Activated CD8-positive, alpha-beta memory T cell treated with anti-CD3 and anti-CD28 coated beads, Interleukin-2, amount 10 ng/mL, durations not matched to agents 7 days and 5 days (primary cell): ENCODE results near the gene SLC22A23. TPM values are rescaled to one million over a fixed set of nuclear protein-coding genes. Genes with fewer than 3 reads are reported as not detected.

Source experiments
- ATAC-seq: fragments of 150-1000 bp; cut with Tn5 transposase; one replicate; pipeline ENCODE4 v1.10.0; 2021; ENCODE audit warnings: moderate library complexity
- CTCF ChIA-PET: fragments of 350-600 bp; sonication (Branson Sonifier 250); formaldehyde crosslinking; loops from one replicate; lab custom pipeline; 2021; ENCODE audit warnings: antibody characterized with exemption; lab: Charles Lee
- DNase-seq: peaks from one replicate; pipeline ENCODE4 v3.0.0-alpha.2; 2020
- H3K27ac Mint-ChIP-seq: one replicate; pipeline ENCODE4 v1.8.0; 2021; ENCODE audit warnings: mild to moderate bottlenecking, mixed read lengths
- H3K27me3 Mint-ChIP-seq: one replicate; pipeline ENCODE4 v1.8.0; 2021; ENCODE audit warnings: mixed read lengths
- H3K36me3 Mint-ChIP-seq: one replicate; pipeline ENCODE4 v1.8.0; 2021; ENCODE audit warnings: mild to moderate bottlenecking, mixed read lengths
- H3K4me1 Mint-ChIP-seq: one replicate; pipeline ENCODE4 v1.8.0; 2021; ENCODE audit warnings: mixed read lengths
- H3K4me3 Mint-ChIP-seq: one replicate; pipeline ENCODE4 v1.8.0; 2021; ENCODE audit warnings: mild to moderate bottlenecking, moderate library complexity, mixed read lengths
- H3K9me3 Mint-ChIP-seq: one replicate; pipeline ENCODE4 v1.8.0; 2022; ENCODE audit warnings: low read depth, mixed read lengths
- total RNA-seq, 2 experiments: library from RNA; stranded (reverse); gene quantifications; one replicate each; pipeline ENCODE4 v1.2.3, GENCODE V29; 2021

The SLC22A23 gene
- total RNA-seq, 2 experiments from 2014 or later, result 0.07 to 0.20 TPM

DNA sequence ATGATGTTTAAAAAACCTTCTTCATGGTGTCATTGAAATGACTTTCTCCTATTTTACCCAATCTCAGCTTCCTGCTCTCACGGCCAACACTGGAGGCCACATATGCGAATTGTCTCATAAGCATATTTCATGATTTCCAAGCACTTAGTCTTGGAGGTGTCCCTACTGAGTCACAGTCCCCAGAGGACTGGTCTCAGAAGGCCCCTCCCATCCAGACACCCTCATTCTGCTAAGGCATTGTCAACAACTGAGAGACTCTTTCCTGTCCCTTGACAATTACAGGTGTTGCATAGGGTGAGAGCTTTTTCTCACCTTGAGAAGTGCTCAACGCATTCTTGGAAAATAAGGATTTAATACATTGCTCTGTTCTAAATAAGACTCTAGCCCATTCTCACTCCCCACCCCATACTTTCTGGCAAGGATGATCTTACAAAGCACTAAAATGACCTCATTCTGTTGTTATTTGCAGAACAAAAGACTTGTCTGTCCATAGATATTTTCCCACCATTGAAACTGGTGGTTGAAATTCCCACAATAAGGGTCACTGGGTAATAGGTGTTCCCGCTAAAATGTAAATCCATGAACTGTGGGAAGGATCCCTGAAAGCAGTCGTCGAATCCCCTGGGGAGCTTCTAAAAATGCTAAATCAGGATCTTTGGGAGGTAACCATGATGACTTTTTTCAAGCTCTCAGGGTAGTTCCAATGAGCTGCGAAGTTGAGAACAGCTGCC lies 32.3 kb upstream of the SLC22A23 start:
- DNase-seq (no peak), ATAC-seq (no peak)
- H3K4me1 Mint-ChIP-seq, result no peaks in the 10 kb centered on the region
- H3K27ac Mint-ChIP-seq, result no peak overlapping the region
- peaks cover 11% of the 10 kb centered on the region for H3K27me3 Mint-ChIP-seq
- CTCF ChIA-PET, result no interaction called here
- H3K9me3 Mint-ChIP-seq, result no peaks in the 10 kb centered on the region
- no peak overlapping the region for H3K4me3 Mint-ChIP-seq
- H3K36me3 Mint-ChIP-seq, result no peaks in the 10 kb centered on the region

DNA sequence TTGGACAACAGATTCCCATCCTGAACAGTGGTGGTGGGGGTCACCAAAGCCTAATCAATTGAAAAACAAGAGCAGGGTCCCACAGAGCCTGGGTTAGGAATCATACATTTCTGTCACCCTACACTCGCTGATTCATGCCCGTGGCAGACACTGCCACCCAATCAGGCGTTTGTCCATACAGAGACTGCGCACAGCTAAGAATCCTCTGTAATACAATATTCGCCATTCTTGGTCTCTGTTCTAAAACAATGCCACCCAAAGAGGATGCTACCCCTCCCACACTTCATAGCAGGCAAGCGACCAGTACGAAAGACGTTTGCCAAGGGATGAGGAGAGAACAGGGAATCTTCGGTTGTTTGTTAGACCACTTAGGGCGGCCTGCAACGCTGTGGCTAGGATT lies 28.1 kb upstream of the SLC22A23 start:
- peaks cover 11% of the 10 kb centered on the region for H3K27me3 Mint-ChIP-seq
- no peak for ATAC-seq
- no peaks in the 10 kb centered on the region for H3K4me1 Mint-ChIP-seq

DNA sequence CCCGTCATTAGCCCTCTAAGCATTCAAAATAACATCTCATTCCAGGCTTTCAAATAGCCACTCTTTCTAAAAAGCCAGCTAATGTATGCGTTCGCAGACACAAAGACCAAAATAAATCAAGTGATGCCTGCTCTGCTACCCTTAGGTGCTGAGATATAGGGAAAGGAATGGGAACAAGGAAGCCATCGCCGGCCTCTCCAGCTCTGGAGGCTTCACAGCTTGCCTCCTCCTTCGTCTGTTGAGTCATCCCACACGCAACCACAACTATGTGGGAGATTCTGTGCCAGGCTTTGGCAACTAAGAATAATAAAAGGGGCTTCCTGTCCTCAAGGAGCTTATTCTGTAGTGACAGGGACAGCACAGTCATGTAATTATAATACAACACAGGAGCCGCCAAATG lies 27.3 kb upstream of the SLC22A23 start:
- no peak overlapping the region for H3K27ac Mint-ChIP-seq
- no peaks in the 10 kb centered on the region for H3K4me1 Mint-ChIP-seq
- no peaks in the 10 kb centered on the region for H3K36me3 Mint-ChIP-seq
- H3K4me3 Mint-ChIP-seq, result no peak overlapping the region
- ATAC-seq (no peak), DNase-seq (no peak)
- peaks cover 6% of the 10 kb centered on the region for H3K9me3 Mint-ChIP-seq
- peaks cover 10% of the 10 kb centered on the region for H3K27me3 Mint-ChIP-seq
- CTCF ChIA-PET, result no interaction called here

More for the DNA sequence above, 28.1 kb upstream of the SLC22A23 start:
- H3K27ac Mint-ChIP-seq, result no peak overlapping the region
- DNase-seq, result no peak
- CTCF ChIA-PET, result interaction anchor here (0.7 kb wide), 1 partner anchor 71 kb away, joined by 3 read pairs; no protein-coding TSS in a partner anchor
- H3K9me3 Mint-ChIP-seq, result peaks cover 3% of the 10 kb centered on the region
- no peaks in the 10 kb centered on the region for H3K36me3 Mint-ChIP-seq
- H3K4me3 Mint-ChIP-seq, result no peak overlapping the region

DNA sequence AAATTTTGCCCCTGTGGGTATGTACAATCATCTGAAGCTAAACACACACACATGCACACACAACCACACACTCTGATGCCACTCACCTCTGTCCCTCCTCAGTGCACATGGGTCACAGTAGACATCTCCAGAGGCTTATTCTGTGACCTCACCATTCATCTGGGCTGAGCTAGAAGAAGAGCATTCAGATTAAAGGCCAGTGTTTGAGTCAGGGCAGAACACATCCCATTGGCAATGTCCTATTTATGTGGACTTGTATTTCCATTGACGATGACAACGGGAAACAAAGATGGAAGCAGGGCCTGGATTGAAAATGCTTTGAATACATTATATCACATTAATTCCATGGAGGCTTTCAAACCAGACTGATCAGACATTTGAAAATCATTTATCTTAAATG lies 26.8 kb upstream of the SLC22A23 start:
- CTCF ChIA-PET, result no interaction called here
- no peak for ATAC-seq

DNA sequence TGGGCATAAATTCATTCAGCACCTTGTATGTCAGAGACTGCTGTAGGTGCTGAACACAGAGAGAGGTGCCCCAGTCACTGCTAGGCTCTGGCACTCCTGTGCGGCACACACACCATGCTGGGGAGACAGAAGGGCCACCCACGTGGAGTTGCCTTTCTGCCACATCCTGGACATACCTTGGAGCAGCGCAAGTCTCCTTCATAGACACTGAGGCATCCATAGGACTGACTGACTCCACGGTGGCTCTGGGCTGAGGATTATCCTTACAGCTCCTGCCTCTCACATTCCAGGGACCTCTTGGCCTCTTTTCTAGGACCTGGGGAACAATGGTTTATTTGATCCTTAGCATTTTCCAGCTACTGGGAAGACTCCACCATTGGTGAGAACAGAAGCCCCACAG lies 26.0 kb upstream of the SLC22A23 start:
- Mint-ChIP-seq H3K27ac (no peak overlapping the region), H3K36me3 (no peaks in the 10 kb centered on the region), H3K4me1 (no peaks in the 10 kb centered on the region), H3K4me3 (no peak overlapping the region), H3K9me3 (peaks cover 6% of the 10 kb centered on the region), H3K27me3 (peaks cover 7% of the 10 kb centered on the region)
- DNase-seq (no peak), ATAC-seq (no peak)
- CTCF ChIA-PET, result no interaction called here

More for the DNA sequence above, 26.8 kb upstream of the SLC22A23 start:
- Mint-ChIP-seq H3K27me3 (peaks cover 7% of the 10 kb centered on the region), H3K4me1 (no peaks in the 10 kb centered on the region), H3K4me3 (no peak overlapping the region), H3K27ac (no peak overlapping the region), H3K36me3 (no peaks in the 10 kb centered on the region), H3K9me3 (peaks cover 6% of the 10 kb centered on the region)
- no peak for DNase-seq

DNA sequence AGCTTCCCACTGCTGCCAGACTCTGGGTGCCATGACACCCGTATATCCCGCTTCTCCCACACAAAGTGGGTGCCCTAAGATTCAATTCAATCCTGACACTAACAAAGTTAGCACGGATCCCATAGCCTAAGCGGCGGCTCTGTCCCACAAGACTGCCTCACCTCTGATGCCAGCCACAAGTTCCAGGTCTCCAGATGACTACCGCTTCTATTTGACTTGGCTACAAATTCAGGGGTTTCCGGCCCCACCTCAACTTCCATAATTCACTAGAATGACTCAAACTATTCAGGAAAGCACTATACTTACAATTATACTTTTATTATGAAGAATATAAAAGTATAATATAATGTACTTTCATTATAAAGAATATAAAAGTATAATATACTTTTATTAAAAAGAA lies 24.8 kb upstream of the SLC22A23 start:
- CTCF ChIA-PET, result no interaction called here
- DNase-seq (no peak), ATAC-seq (no peak)
- no peaks in the 10 kb centered on the region for H3K36me3 Mint-ChIP-seq
- peaks cover 6% of the 10 kb centered on the region for H3K9me3 Mint-ChIP-seq
- no peak overlapping the region for H3K27ac Mint-ChIP-seq
- peaks cover 3% of the 10 kb centered on the region for H3K27me3 Mint-ChIP-seq
- H3K4me1 Mint-ChIP-seq, result no peaks in the 10 kb centered on the region
- H3K4me3 Mint-ChIP-seq, result no peak overlapping the region

DNA sequence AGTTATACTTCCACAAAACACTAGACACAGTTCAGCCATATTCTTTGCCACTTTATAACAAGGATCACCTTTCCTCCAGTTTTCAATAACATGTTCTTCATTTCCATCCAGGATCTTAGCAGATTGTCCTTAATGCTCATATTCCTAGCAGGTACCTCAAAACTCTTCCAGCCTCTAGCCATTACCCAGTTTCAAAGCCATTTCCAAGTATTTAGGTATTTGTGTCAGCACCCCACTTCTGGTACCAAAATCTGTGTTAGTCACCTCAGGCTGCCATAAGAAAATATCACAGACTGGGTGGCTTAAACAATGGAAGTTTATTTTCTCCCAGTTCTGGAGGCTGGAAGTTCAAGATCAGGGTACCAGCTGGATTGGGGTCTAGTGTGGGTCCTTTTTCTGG lies 23.2 kb upstream of the SLC22A23 start:
- Mint-ChIP-seq H3K4me3 (no peak overlapping the region), H3K4me1 (no peaks in the 10 kb centered on the region), H3K36me3 (no peaks in the 10 kb centered on the region), H3K9me3 (peaks cover 6% of the 10 kb centered on the region), H3K27ac (no peak overlapping the region), H3K27me3 (peaks cover 4% of the 10 kb centered on the region)
- no peak for ATAC-seq
- no peak for DNase-seq
- CTCF ChIA-PET, result interaction anchor here (0.6 kb wide), 1 partner anchor 804 kb away, joined by 3 read pairs; no protein-coding TSS in a partner anchor

DNA sequence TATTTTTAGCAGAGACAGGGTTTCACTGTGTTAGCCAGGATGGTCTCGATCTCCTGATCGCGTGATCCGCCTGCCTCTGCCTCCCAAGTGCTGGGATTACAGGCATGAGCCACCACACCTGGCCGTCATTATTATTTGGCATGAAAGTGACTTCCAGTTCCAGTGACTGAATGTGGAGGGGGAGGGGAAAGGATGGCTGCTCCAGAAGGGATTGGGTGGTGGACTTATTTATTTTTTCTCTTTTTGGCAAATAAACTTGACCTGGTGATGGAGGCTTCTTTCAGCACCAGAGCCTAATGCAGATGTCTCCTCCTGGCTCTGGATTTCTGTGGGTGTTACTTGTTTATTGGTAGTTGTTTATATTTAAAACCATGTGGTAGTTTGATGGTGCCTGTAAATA lies 16.9 kb upstream of the SLC22A23 start:
- no peaks in the 10 kb centered on the region for H3K36me3 Mint-ChIP-seq
- H3K9me3 Mint-ChIP-seq, result no peaks in the 10 kb centered on the region
- DNase-seq (no peak), ATAC-seq (no peak)
- CTCF ChIA-PET, result no interaction called here
- no peak overlapping the region for H3K27ac Mint-ChIP-seq
- H3K27me3 Mint-ChIP-seq, result peaks cover 8% of the 10 kb centered on the region
- H3K4me3 Mint-ChIP-seq, result no peak overlapping the region
- no peaks in the 10 kb centered on the region for H3K4me1 Mint-ChIP-seq

DNA sequence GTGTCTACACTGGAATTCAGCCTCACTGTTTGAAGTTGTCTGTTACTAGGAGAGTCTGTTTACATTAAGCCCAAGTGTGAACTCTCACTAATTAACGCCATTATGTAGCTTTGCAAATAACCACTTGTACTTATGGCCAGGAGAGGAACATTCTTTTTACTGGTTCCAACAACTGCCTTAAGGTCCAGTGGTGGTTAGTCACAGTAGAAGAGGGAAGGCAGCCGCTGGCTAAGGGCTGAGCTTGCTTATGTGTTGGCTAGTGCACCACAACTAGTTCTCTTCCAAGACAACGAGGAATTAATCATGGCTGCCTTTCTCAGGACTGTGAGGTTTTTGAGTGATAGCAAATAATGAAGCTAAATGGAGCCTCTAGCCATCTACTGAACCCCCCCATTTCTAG lies 14.9 kb upstream of the SLC22A23 start:
- H3K27me3 Mint-ChIP-seq, result peaks cover 8% of the 10 kb centered on the region
- no peaks in the 10 kb centered on the region for H3K36me3 Mint-ChIP-seq
- ATAC-seq (no peak), DNase-seq (no peak)
- CTCF ChIA-PET, result interaction anchor here (0.9 kb wide), 1 partner anchor 10 kb away, joined by 3 read pairs; no protein-coding TSS in a partner anchor
- H3K9me3 Mint-ChIP-seq, result no peaks in the 10 kb centered on the region
- H3K27ac Mint-ChIP-seq, result no peak overlapping the region
- no peak overlapping the region for H3K4me3 Mint-ChIP-seq
- no peaks in the 10 kb centered on the region for H3K4me1 Mint-ChIP-seq

DNA sequence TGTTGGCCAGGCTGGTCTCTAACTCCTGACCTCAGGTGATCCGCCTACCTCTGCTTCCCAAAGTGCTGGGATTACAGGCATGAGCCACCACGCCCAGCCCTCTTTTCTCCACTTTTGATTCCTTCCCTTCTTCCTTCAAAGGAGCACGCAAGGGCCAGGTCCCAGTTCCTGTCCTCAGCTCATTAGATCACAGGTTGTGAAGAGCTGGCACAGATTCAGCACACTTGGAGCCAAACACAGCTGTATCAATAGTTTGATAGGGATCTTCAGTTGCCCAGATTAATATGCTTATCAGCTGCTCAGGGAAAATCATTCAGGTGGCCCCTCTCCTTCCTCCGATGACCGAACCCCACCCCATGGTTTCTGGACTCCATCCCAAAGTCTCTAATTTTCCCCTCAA lies 14.4 kb upstream of the SLC22A23 start:
- H3K4me1 Mint-ChIP-seq, result no peaks in the 10 kb centered on the region
- no peak overlapping the region for H3K27ac Mint-ChIP-seq
- CTCF ChIA-PET, result interaction anchor here (0.9 kb wide), 1 partner anchor 10 kb away, joined by 3 read pairs; no protein-coding TSS in a partner anchor
- ATAC-seq (no peak), DNase-seq (no peak)
- H3K9me3 Mint-ChIP-seq, result no peaks in the 10 kb centered on the region
- no peak overlapping the region for H3K4me3 Mint-ChIP-seq
- H3K27me3 Mint-ChIP-seq, result peaks cover 8% of the 10 kb centered on the region
- H3K36me3 Mint-ChIP-seq, result no peaks in the 10 kb centered on the region

DNA sequence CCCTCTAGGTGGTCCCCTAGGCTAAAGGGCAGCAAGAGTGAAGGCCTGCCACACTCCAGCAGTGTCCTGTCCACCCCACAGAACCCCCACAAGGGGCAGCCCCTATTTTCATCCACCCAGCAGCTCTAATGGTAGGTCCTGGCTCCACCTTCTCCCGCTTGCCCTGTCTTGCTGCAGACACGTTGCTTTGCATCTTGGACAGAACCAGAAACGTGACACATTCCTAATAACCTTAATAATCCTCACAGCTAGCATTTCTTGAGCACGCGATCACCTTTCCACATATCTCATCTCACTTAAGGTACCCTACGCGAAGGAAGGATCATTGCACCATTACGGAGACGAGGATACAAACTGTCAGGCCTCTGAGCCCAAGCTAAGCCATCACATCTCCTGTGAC lies 11.7 kb upstream of the SLC22A23 start:
- no peak for DNase-seq
- no peak for ATAC-seq
- Mint-ChIP-seq H3K36me3 (no peaks in the 10 kb centered on the region), H3K27me3 (peaks cover 6% of the 10 kb centered on the region), H3K27ac (no peak overlapping the region), H3K9me3 (no peaks in the 10 kb centered on the region), H3K4me1 (no peaks in the 10 kb centered on the region), H3K4me3 (no peak overlapping the region)
- CTCF ChIA-PET, result no interaction called here

DNA sequence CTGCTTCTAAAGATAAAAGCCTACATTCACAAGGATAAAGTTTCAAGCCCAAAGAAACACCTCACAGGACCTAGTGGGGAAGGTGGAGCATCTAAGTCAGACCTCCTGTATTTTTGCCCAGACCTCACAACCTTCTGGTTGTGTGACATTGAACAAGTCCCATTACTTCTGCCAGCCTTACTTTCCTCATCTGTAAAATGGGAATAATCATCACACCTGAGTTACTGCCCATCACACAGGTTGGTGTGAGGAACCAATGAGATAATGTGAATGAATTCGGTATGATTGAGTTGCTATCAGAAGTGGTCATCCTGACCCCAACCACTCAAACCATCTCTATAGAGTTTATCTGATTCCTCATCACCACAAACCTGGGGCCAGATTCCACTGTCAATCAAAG lies 11.1 kb upstream of the SLC22A23 start:
- H3K27me3 Mint-ChIP-seq, result peaks cover 7% of the 10 kb centered on the region

DNA sequence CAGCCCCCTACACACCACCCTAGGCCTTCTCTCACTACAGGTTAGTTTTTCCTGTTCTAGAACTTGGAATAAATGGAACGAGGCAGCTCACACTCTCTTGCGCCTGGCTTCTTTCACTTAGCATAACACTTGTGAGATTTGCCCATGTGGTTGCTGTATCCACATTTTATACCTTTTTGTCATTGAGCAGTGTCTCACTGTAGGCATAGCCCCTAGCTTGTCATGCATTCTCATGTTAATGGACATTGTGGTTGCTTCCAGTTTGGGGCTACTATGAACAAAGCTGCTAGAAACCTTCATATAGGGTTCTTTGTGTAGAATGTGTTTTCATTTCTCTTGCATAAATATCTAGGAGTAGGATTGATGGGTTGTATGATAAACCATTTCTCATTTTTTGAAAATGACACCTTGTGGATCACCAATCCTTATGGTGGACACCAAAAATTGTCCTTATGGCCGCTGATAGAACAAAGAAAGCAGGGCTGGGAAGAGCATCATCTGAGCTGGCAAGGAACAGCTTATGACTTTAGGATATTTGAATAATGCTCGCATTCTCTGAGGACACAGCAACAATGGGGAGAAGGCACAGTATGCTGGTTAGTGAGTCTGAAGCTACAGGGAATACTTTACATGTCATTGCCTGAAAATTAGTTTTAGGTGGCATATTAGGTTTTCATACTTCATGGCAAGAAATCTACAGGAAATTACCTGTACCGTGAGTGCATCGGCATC lies 9.8 kb upstream of the SLC22A23 start:
- Mint-ChIP-seq H3K27ac (no peak overlapping the region), H3K4me1 (no peaks in the 10 kb centered on the region), H3K27me3 (peaks cover 16% of the 10 kb centered on the region), H3K9me3 (no peaks in the 10 kb centered on the region), H3K36me3 (no peaks in the 10 kb centered on the region), H3K4me3 (no peak overlapping the region)
- ATAC-seq, result no peak
- CTCF ChIA-PET, result no interaction called here
- no peak for DNase-seq

More for the DNA sequence above, 11.1 kb upstream of the SLC22A23 start:
- no peak overlapping the region for H3K27ac Mint-ChIP-seq
- no peak overlapping the region for H3K4me3 Mint-ChIP-seq
- ATAC-seq (no peak), DNase-seq (no peak)
- no peaks in the 10 kb centered on the region for H3K36me3 Mint-ChIP-seq
- CTCF ChIA-PET, result no interaction called here
- no peaks in the 10 kb centered on the region for H3K9me3 Mint-ChIP-seq
- H3K4me1 Mint-ChIP-seq, result no peaks in the 10 kb centered on the region

DNA sequence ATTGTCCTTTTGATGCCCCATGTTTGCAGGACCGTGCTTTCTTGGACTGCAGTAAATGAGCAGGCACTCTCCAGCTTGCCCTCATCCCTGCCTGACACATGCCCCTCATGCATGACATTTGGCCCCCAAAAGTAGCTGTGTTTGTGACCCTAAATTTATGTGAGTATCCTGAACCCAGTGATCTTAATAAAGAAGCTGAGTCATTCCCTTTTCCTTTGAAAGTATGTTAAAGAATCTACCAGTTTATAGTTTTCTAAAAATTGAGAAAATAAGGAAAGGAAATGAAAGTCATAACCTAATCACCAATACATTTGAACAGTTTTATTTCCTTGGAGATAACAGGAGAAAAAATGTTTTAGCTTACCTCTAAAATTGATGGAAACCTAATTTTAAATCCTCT lies 3.4 kb upstream of the SLC22A23 start:
- Mint-ChIP-seq H3K4me1 (peaks cover 5% of the 10 kb centered on the region), H3K36me3 (no peaks in the 10 kb centered on the region), H3K9me3 (no peaks in the 10 kb centered on the region), H3K27ac (no peak overlapping the region), H3K4me3 (no peak overlapping the region), H3K27me3 (peaks cover 57% of the 10 kb centered on the region)
- ATAC-seq (no peak), DNase-seq (no peak)
- CTCF ChIA-PET, result no interaction called here
